Measurements from ENCODE around the gene TLN1.

GRCh38 chr9:35682520-35683315 is 49.3 kb downstream of the TLN1 start:
- no peak for TF ChIP-seq POLR2AphosphoS5 (IDR thresholded peaks at IDR 0.05)
- TF ChIP-seq EP300 (IDR thresholded peaks at IDR 0.05), result no peak
- TF ChIP-seq CTCF (IDR thresholded peaks at IDR 0.05), result no peak
- no peak for TF ChIP-seq POLR2A (IDR thresholded peaks at IDR 0.05)

All from suprapubic skin (tissue), 4 donors.